ENCODE measurements around the gene INPP5D. TPM values are rescaled to one million over a fixed set of nuclear protein-coding genes. Genes with fewer than 3 reads are reported as not detected.
A peak's percentile ranks its signal among the peaks of the same experiment; 100 is the strongest.

INPP5D gene
- total RNA-seq, 1 donor, result under 0.01 TPM

- no peak overlapping the region for H3K4me3 ChIP-seq (ENCODE audit: low read depth, low read length)
- DNase-seq (ENCODE audit: low read depth), result peak; percentile 48
- peak; percentile 88 for TF ChIP-seq CTCF (IDR thresholded peaks at IDR 0.05; ENCODE audit: insufficient read depth, low read depth, low read length)
Measured at GRCh38 chr2:233053928-233054784, 6.0 kb upstream of the INPP5D start.

GRCh38 chr2:233055362-233055761 is 4.8 kb upstream of the INPP5D start:
- no peak for DNase-seq (ENCODE audit: low read depth)
- no peak overlapping the region for H3K4me3 ChIP-seq (ENCODE audit: low read depth, low read length)
- no peak for TF ChIP-seq CTCF (IDR thresholded peaks at IDR 0.05; ENCODE audit: insufficient read depth, low read depth, low read length)

- no peak for DNase-seq (ENCODE audit: low read depth)
- no peak for TF ChIP-seq CTCF (IDR thresholded peaks at IDR 0.05; ENCODE audit: insufficient read depth, low read depth, low read length)
- no peak overlapping the region for H3K4me3 ChIP-seq (ENCODE audit: low read depth, low read length)
Measured at GRCh38 chr2:233056961-233057605, 3.1 kb upstream of the INPP5D start.

GRCh38 chr2:233058717-233059546 is 1.2 kb upstream of the INPP5D start:
- TF ChIP-seq CTCF (IDR thresholded peaks at IDR 0.05; ENCODE audit: insufficient read depth, low read depth, low read length), result no peak
- DNase-seq (ENCODE audit: low read depth), result no peak
- H3K4me3 ChIP-seq (ENCODE audit: low read depth, low read length), result no peak overlapping the region

GRCh38 chr2:233059547-233059796 is 670 bp upstream of the INPP5D start:
- DNase-seq (ENCODE audit: low read depth), result no peak
- H3K4me3 ChIP-seq (ENCODE audit: low read depth, low read length), result no peak overlapping the region
- no peak for TF ChIP-seq CTCF (IDR thresholded peaks at IDR 0.05; ENCODE audit: insufficient read depth, low read depth, low read length)

DNA sequence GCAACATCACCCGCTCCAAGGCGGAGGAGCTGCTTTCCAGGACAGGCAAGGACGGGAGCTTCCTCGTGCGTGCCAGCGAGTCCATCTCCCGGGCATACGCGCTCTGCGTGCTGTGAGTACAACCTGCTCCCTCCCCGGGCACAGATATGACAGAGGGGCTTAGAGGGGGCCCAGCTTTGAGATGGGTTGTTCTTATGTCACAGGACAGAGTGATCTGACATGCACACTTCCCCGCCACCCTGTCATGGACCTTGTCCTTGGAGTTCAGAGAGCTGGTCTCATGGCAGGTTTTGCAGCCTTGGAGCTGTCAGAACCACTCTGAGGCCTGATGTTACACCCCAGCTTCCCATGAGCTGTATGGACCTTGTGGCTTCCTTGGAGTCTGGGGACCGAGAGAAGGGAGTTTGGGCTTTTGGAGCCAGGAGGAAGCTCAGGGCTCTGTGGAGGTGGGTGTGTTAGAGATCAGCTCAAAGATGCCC is 398 bp downstream of the INPP5D start:
- TF ChIP-seq CTCF (IDR thresholded peaks at IDR 0.05; ENCODE audit: insufficient read depth, low read depth, low read length), result no peak
- no peak for DNase-seq (ENCODE audit: low read depth)
- H3K4me3 ChIP-seq (ENCODE audit: low read depth, low read length), result no peak overlapping the region
